Neural crest cell (in vitro differentiated cells): ENCODE results near the gene SLC13A3. TPM values are rescaled to one million over a fixed set of nuclear protein-coding genes. Genes with fewer than 3 reads are reported as not detected.

Source experiments
- DNase-seq: peaks from one replicate; pipeline ENCODE4 v3.0.0; 2021; ENCODE audit warnings: low read depth, mixed read lengths, low spot score
- H3K27ac Mint-ChIP-seq: one replicate; pipeline ENCODE4 v1.8.0; 2021; ENCODE audit warnings: mild to moderate bottlenecking, mixed read lengths; ENCODE audit not compliant: unreplicated experiment
- H3K27me3 Mint-ChIP-seq: 2 replicates; pipeline ENCODE4 v1.8.0; 2021; ENCODE audit warnings: low read depth, mild to moderate bottlenecking, mixed read lengths
- H3K36me3 Mint-ChIP-seq: 2 replicates; pipeline ENCODE4 v1.8.0; 2021; ENCODE audit warnings: low read depth, mild to moderate bottlenecking, mixed read lengths
- H3K4me1 Mint-ChIP-seq: 2 replicates; pipeline ENCODE4 v1.8.0; 2021; ENCODE audit warnings: mixed read lengths
- H3K4me3 Mint-ChIP-seq: one replicate; pipeline ENCODE4 v1.8.0; 2021; ENCODE audit warnings: mild to moderate bottlenecking, mixed read lengths
- H3K9me3 Mint-ChIP-seq: 2 replicates; pipeline ENCODE4 v1.8.0; 2021; ENCODE audit warnings: mixed read lengths
- CTCF ChIP-seq: fragments of 200-600 bp; sonication (generic); conservative IDR thresholded peaks from 2 replicates; pipeline ENCODE4 v1.5.0; 2021; ENCODE audit warnings: antibody characterized with exemption, mild to moderate bottlenecking
- total RNA-seq: library from RNA; stranded (reverse); gene quantifications from 2 replicates; pipeline ENCODE4 v1.2.1, GENCODE V29; 2021

The SLC13A3 gene
- total RNA-seq, 1 donor from 2014 or later, result 6.7 TPM

- H3K36me3 Mint-ChIP-seq, result peaks cover 10% of the 10 kb centered on the region
- H3K27me3 Mint-ChIP-seq, result no peaks in the 10 kb centered on the region
- H3K4me1 Mint-ChIP-seq, result peaks cover 46% of the 10 kb centered on the region
- no peak for TF ChIP-seq CTCF
- no peaks in the 10 kb centered on the region for H3K9me3 Mint-ChIP-seq
- no peak for DNase-seq
- peak overlapping the region; percentile 73 for H3K4me3 Mint-ChIP-seq
- no peak overlapping the region for H3K27ac Mint-ChIP-seq
Measured at GRCh38 chr20:46683011-46683667, 31.9 kb upstream of the SLC13A3 start.

GRCh38 chr20:46682063-46682821, 31.0 kb upstream of the SLC13A3 start:
- Mint-ChIP-seq H3K27ac (no peak overlapping the region), H3K36me3 (peaks cover 10% of the 10 kb centered on the region), H3K4me3 (peak overlapping the region; percentile 70), H3K4me1 (peaks cover 37% of the 10 kb centered on the region), H3K27me3 (no peaks in the 10 kb centered on the region), H3K9me3 (no peaks in the 10 kb centered on the region)
- TF ChIP-seq CTCF, result no peak
- no peak for DNase-seq

- no peaks in the 10 kb centered on the region for H3K9me3 Mint-ChIP-seq
- peaks cover 33% of the 10 kb centered on the region for H3K4me1 Mint-ChIP-seq
- peak; percentile 85 for TF ChIP-seq CTCF
- H3K4me3 Mint-ChIP-seq, result peak overlapping the region; percentile 70
- no peak overlapping the region for H3K27ac Mint-ChIP-seq
- H3K27me3 Mint-ChIP-seq, result no peaks in the 10 kb centered on the region
- peak; percentile 72 for DNase-seq
- peaks cover 7% of the 10 kb centered on the region for H3K36me3 Mint-ChIP-seq
Measured at GRCh38 chr20:46681032-46681854, 30.0 kb upstream of the SLC13A3 start.

- Mint-ChIP-seq H3K4me3 (no peak overlapping the region), H3K27me3 (no peaks in the 10 kb centered on the region), H3K27ac (no peak overlapping the region), H3K4me1 (peaks cover 33% of the 10 kb centered on the region), H3K36me3 (peaks cover 4% of the 10 kb centered on the region), H3K9me3 (no peaks in the 10 kb centered on the region)
- DNase-seq, result no peak
- TF ChIP-seq CTCF, result no peak
Measured at GRCh38 chr20:46680684-46681031, 29.4 kb upstream of the SLC13A3 start.

- Mint-ChIP-seq H3K27ac (peak overlapping the region; percentile 35), H3K9me3 (peaks cover under 1% of the 10 kb centered on the region), H3K4me1 (peaks cover 33% of the 10 kb centered on the region), H3K27me3 (no peaks in the 10 kb centered on the region), H3K4me3 (no peak overlapping the region), H3K36me3 (peaks cover under 1% of the 10 kb centered on the region)
- TF ChIP-seq CTCF, result no peak
- DNase-seq, result no peak
Measured at GRCh38 chr20:46678516-46678915, 27.3 kb upstream of the SLC13A3 start.
